IMR-90 (cell line): ENCODE measurements around the gene CTNND2. TPM values are rescaled to one million over a fixed set of nuclear protein-coding genes. Genes with fewer than 3 reads are reported as not detected.

Experiments used
- ATAC-seq: fragments of 200-7000 bp; cut with Tn5 transposase; 2 replicates; pipeline ENCODE4 v1.9.1; 2020; ENCODE audit warnings: low read depth, mild to moderate bottlenecking, moderate library complexity
- BruUV-seq: library from RNA; stranded (reverse); fragments of 400-500 nt; replicated peaks from 2 replicates; lab custom pipeline; 2021; lab: Mats Ljungman, UMichigan
- CTCF ChIA-PET: fragments of 300-600 bp; formaldehyde crosslinking; extraction: SDS; loops from one replicate; lab custom pipeline; 2021; ENCODE audit warnings: antibody characterized with exemption; lab: Yijun Ruan, JAX
- POLR2A ChIA-PET: fragments of 300-600 bp; sonication (Branson Sonifier 250); formaldehyde crosslinking; loops from one replicate; lab custom pipeline; 2022; ENCODE audit warnings: antibody characterized with exemption; ENCODE audit not compliant: unreplicated experiment; lab: Charles Lee
- DNase-seq: peaks from one replicate; pipeline ENCODE4 v3.0.0; 2013
- H2AFZ ChIP-seq: replicated peaks from 2 replicates; pipeline ENCODE3; 2013; ENCODE audit warnings: low read length, mild to moderate bottlenecking; ENCODE audit not compliant: poor library complexity
- H2AK5ac ChIP-seq: 2 replicates; pipeline ENCODE4 v1.6.1; 2013; ENCODE audit warnings: low read depth, low read length, inconsistent platforms
- H2AK9ac ChIP-seq: replicated peaks from 2 replicates; pipeline ENCODE3; 2013; ENCODE audit warnings: mild to moderate bottlenecking, low read depth, low read length, moderate library complexity; ENCODE audit not compliant: poor library complexity
- H2BK120ac ChIP-seq: 2 replicates; pipeline ENCODE4 v1.6.1; 2013; ENCODE audit warnings: low read depth, low read length, inconsistent platforms
- H2BK15ac ChIP-seq: 3 replicates; pipeline ENCODE4 v1.6.1; 2013; ENCODE audit warnings: low read depth, low read length, inconsistent platforms
- H2BK20ac ChIP-seq: 2 replicates; pipeline ENCODE4 v1.6.1; 2013; ENCODE audit warnings: low read depth, mild to moderate bottlenecking, inconsistent platforms, low read length, moderate library complexity
- H2BK5ac ChIP-seq: 2 replicates; pipeline ENCODE4 v1.6.1; 2013; ENCODE audit warnings: mild to moderate bottlenecking, low read depth, low read length, inconsistent platforms; ENCODE audit not compliant: poor library complexity, severe bottlenecking
- H3K14ac ChIP-seq: replicated peaks from 2 replicates; pipeline ENCODE4 v1.6.1; 2013; ENCODE audit warnings: low read depth, low read length, inconsistent platforms
- H3K18ac ChIP-seq: 2 replicates; pipeline ENCODE4 v1.6.1; 2013; ENCODE audit warnings: low read depth, low read length, control low read depth
- H3K23ac ChIP-seq: 2 replicates; pipeline ENCODE4 v1.6.1; 2013; ENCODE audit warnings: low read depth, low read length, inconsistent platforms
- H3K27ac ChIP-seq: 2 replicates; pipeline ENCODE4 v1.5.1; 2013; ENCODE audit warnings: mild to moderate bottlenecking, control low read depth, low read length; ENCODE audit not compliant: insufficient read depth
- H3K27me3 ChIP-seq: 2 replicates; pipeline ENCODE4 v1.6.1; 2013; ENCODE audit warnings: low read length; ENCODE audit not compliant: control insufficient read depth, insufficient read depth
- H3K36me3 ChIP-seq: 2 replicates; pipeline ENCODE4 v1.6.1; 2013; ENCODE audit warnings: low read length, mixed read lengths; ENCODE audit not compliant: control insufficient read depth, insufficient read depth
- H3K4ac ChIP-seq: 2 replicates; pipeline ENCODE4 v1.6.1; 2013; ENCODE audit warnings: low read depth, low read length, inconsistent platforms
- H3K4me1 ChIP-seq: 2 replicates; pipeline ENCODE4 v1.6.1; 2013; ENCODE audit warnings: low read length, mixed read lengths; ENCODE audit not compliant: control insufficient read depth, insufficient read depth
- H3K4me2 ChIP-seq: 2 replicates; pipeline ENCODE4 v1.6.1; 2013; ENCODE audit warnings: low read depth, mild to moderate bottlenecking, control low read depth, low read length, moderate library complexity
- H3K4me3 ChIP-seq: 2 replicates; pipeline ENCODE4 v1.5.1; 2013; ENCODE audit warnings: low read depth, mild to moderate bottlenecking, control low read depth, low read length, moderate library complexity; ENCODE audit not compliant: insufficient read depth
- H3K56ac ChIP-seq: 2 replicates; pipeline ENCODE4 v1.6.1; 2013; ENCODE audit warnings: low read length, inconsistent platforms; ENCODE audit not compliant: insufficient read depth; ENCODE audit errors: extremely low read depth
- H3K79me1 ChIP-seq, 2 experiments: 2 replicates each; pipeline ENCODE4 v1.6.1; 2013; ENCODE audit warnings: low read length in 2 of 2, inconsistent platforms in 1 of 2, low read depth in 1 of 2
- H3K9ac ChIP-seq: 2 replicates; pipeline ENCODE4 v1.6.1; 2013; ENCODE audit warnings: low read depth, low read length, control low read depth
- H3K9me1 ChIP-seq: 2 replicates; pipeline ENCODE4 v1.6.1; 2013; ENCODE audit warnings: low read length, inconsistent platforms; ENCODE audit not compliant: insufficient read depth
- H3K9me3 ChIP-seq: 2 replicates; pipeline ENCODE4 v1.6.1; 2013; ENCODE audit warnings: low read length; ENCODE audit not compliant: control insufficient read depth, insufficient read depth
- H4K20me1 ChIP-seq: 2 replicates; pipeline ENCODE4 v1.6.1; 2013; ENCODE audit warnings: low read length, inconsistent platforms; ENCODE audit not compliant: insufficient read depth
- H4K5ac ChIP-seq: 2 replicates; pipeline ENCODE4 v1.6.1; 2013; ENCODE audit warnings: mild to moderate bottlenecking, low read depth, low read length, control low read depth
- H4K8ac ChIP-seq, 2 experiments: 2 replicates each; pipeline ENCODE4 v1.6.1; 2013; ENCODE audit warnings: low read depth in 2 of 2, low read length in 2 of 2, control low read depth in 1 of 2, inconsistent platforms in 1 of 2
- H4K91ac ChIP-seq: 2 replicates; pipeline ENCODE4 v1.6.1; 2013; ENCODE audit warnings: low read depth, low read length, inconsistent platforms; ENCODE audit not compliant: insufficient read depth
- BHLHE40 ChIP-seq: fragments of 150-350 bp; IDR thresholded peaks from 2 replicates; pipeline ENCODE4 v1.6.1; 2016; ENCODE audit warnings: mild to moderate bottlenecking, low read depth, low read length
- CEBPB ChIP-seq: IDR thresholded peaks from 2 replicates; pipeline ENCODE4 v1.6.1; 2012; ENCODE audit warnings: low read depth, low read length, improper control_type of control experiment
- CHD1 ChIP-seq: IDR thresholded peaks from 2 replicates; pipeline ENCODE4 v1.6.1; 2012; ENCODE audit warnings: low read depth, low read length, improper control_type of control experiment
- CTCF ChIP-seq: conservative IDR thresholded peaks from 2 replicates; pipeline ENCODE4 v1.5.1; 2012; ENCODE audit warnings: mild to moderate bottlenecking, low read depth, low read length, improper control_type of control experiment
- ELK1 ChIP-seq: fragments of 150-350 bp; IDR thresholded peaks from 2 replicates; pipeline ENCODE4 v1.6.1; 2016; ENCODE audit warnings: low read depth, mild to moderate bottlenecking, low read length, moderate library complexity, borderline replicate concordance
- FOS ChIP-seq: fragments of 150-350 bp; IDR thresholded peaks from 2 replicates; pipeline ENCODE4 v1.6.1; 2016; ENCODE audit warnings: low read depth, low read length
- MAFK ChIP-seq: IDR thresholded peaks from 2 replicates; pipeline ENCODE4 v1.6.1; 2012; ENCODE audit warnings: low read depth, low read length, improper control_type of control experiment
- MAZ ChIP-seq: IDR thresholded peaks from 2 replicates; pipeline ENCODE4 v1.6.1; 2012; ENCODE audit warnings: low read depth, mild to moderate bottlenecking, low read length, improper control_type of control experiment, moderate library complexity, borderline replicate concordance
- MXI1 ChIP-seq: IDR thresholded peaks from 2 replicates; pipeline ENCODE4 v1.6.1; 2012; ENCODE audit warnings: low read depth, mild to moderate bottlenecking, low read length, moderate library complexity, borderline replicate concordance
- NFE2L2 ChIP-seq: fragments of 150-350 bp; IDR thresholded peaks from 2 replicates; pipeline ENCODE4 v1.6.1; 2016; ENCODE audit warnings: low read depth, mild to moderate bottlenecking, low read length
- POLR2A ChIP-seq: IDR thresholded peaks from 2 replicates; pipeline ENCODE4 v1.6.1; 2012; ENCODE audit warnings: mild to moderate bottlenecking, low read depth, low read length
- RAD21 ChIP-seq: IDR thresholded peaks from 2 replicates; pipeline ENCODE4 v1.6.1; 2012; ENCODE audit warnings: low read length, improper control_type of control experiment
- RCOR1 ChIP-seq: IDR thresholded peaks from 2 replicates; pipeline ENCODE4 v1.6.1; 2012; ENCODE audit warnings: mild to moderate bottlenecking, low read length, improper control_type of control experiment; ENCODE audit not compliant: insufficient replicate concordance
- RFX5 ChIP-seq: IDR thresholded peaks from 2 replicates; pipeline ENCODE4 v1.8.0; 2012; ENCODE audit warnings: low read depth, mild to moderate bottlenecking, low read length, moderate library complexity
- SMC3 ChIP-seq: fragments of 150-350 bp; IDR thresholded peaks from 2 replicates; pipeline ENCODE4 v1.6.1; 2016; ENCODE audit warnings: low read depth, mild to moderate bottlenecking, antibody characterized with exemption, low read length, moderate library complexity
- WGBS, 2 experiments: methylation state at CpG; one replicate each; pipeline versions ENCODE4 v1.1.5 to v1.1.7; 2013; ENCODE audit warnings: missing lambda C conversion rate in 2 of 2; ENCODE audit not compliant: insufficient read length in 1 of 2; ENCODE audit errors: extremely low coverage in 2 of 2; 5-methylcytosine and 5-hydroxymethylcytosine counted together
- dilution Hi-C: fragments of 300-500 bp; cut with HindIII; formaldehyde crosslinking; loops from one replicate; pipeline ENCODE4 v1.14.3; 2018; ENCODE audit warnings: low sequenced_read_pairs; ENCODE audit not compliant: unreplicated experiment
- in situ Hi-C: fragments of 300-500 bp; cut with MboI; formaldehyde crosslinking; loops from 3 replicates; pipeline ENCODE4 v1.14.3; 2019; ENCODE audit warnings: low sequenced_read_pairs, inconsistent platforms, mixed read lengths
- intact Hi-C: fragments of 100-400 bp; cut with micrococcal nuclease; formaldehyde crosslinking; loops from 2 replicates; pipeline ENCODE4 v1.10.0; 2022
- polyA plus RNA-seq, 3 experiments: library from polyadenylated mRNA; depleted of rRNA; stranded (reverse); fragments of >200 nt; gene quantifications; 2 replicates each; pipeline ENCODE4 v1.2.3, GENCODE V29; 2012; ENCODE audit warnings: low replicate concordance in 1 of 3
- total RNA-seq: library from RNA; depleted of rRNA; stranded (reverse); fragments of >200 nt; gene quantifications from 2 replicates; pipeline ENCODE4 v1.2.3, GENCODE V29; 2012
- TF ChIP-seq, protein P1 (sequence below): fragments of 150-350 bp; IDR thresholded peaks from 2 replicates; pipeline ENCODE4 v1.6.1; 2017; ENCODE audit warnings: mild to moderate bottlenecking, antibody characterized with exemption, low read length, low read depth

CTNND2 gene
- total and polyA plus RNA-seq, 2 of the 4 experiments (the other 2 are of a cell fraction): not detected

- BruUV-seq: no TSS peak
Measured at GRCh38 chr5:11301171-11301570, 603.1 kb downstream of the CTNND2 start.

More at GRCh38 chr5:11301171-11301570, 603.1 kb downstream of the CTNND2 start:
- no peak overlapping the region for H3K14ac ChIP-seq
- no peaks in the 10 kb centered on the region for H3K4me1 ChIP-seq
- H3K9me1 ChIP-seq: no peaks in the 10 kb centered on the region
- ATAC-seq (no peak), DNase-seq (no peak)
- no peak overlapping the region for H4K91ac ChIP-seq
- WGBS, 2 experiments: no CpG with 5 or more reads among the region's 9 CpGs
- no peaks in the 10 kb centered on the region for H3K36me3 ChIP-seq
- H2BK5ac ChIP-seq: no peak overlapping the region
- no peak overlapping the region for H4K8ac ChIP-seq
- no peak overlapping the region for H2AK9ac ChIP-seq
- no peak overlapping the region for H3K23ac ChIP-seq
- no peak overlapping the region for H3K56ac ChIP-seq
- H3K18ac ChIP-seq: no peak overlapping the region
- no peak overlapping the region for H3K9ac ChIP-seq
- no peaks in the 10 kb centered on the region for H4K20me1 ChIP-seq
- no peaks in the 10 kb centered on the region for H3K9me3 ChIP-seq
- H3K27ac ChIP-seq: no peak overlapping the region
- no peak overlapping the region for H2BK120ac ChIP-seq
- H4K5ac ChIP-seq: no peak overlapping the region
- H2BK15ac ChIP-seq: no peak overlapping the region
- no peak overlapping the region for H2AFZ ChIP-seq
- no peak overlapping the region for H2AK5ac ChIP-seq
- TF ChIP-seq ELK1 (no peak), BHLHE40 (no peak), RAD21 (no peak), RCOR1 (no peak), CHD1 (no peak), CTCF (no peak), FOS (no peak), NFE2L2 (no peak), CEBPB (no peak), MXI1 (no peak), MAZ (no peak), RFX5 (no peak), MAFK (no peak), POLR2A (no peak), SMC3 (no peak)
- TF ChIP-seq, protein P1, sequence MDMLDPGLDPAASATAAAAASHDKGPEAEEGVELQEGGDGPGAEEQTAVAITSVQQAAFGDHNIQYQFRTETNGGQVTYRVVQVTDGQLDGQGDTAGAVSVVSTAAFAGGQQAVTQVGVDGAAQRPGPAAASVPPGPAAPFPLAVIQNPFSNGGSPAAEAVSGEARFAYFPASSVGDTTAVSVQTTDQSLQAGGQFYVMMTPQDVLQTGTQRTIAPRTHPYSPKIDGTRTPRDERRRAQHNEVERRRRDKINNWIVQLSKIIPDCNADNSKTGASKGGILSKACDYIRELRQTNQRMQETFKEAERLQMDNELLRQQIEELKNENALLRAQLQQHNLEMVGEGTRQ: no peak
- no peak overlapping the region for H3K4me3 ChIP-seq
- H3K79me1 ChIP-seq: no peaks in the 10 kb centered on the region
- no peaks in the 10 kb centered on the region for H3K27me3 ChIP-seq
- no peak overlapping the region for H3K4ac ChIP-seq
- POLR2A ChIA-PET: no interaction called here
- in situ Hi-C loops (no loop called here), intact Hi-C loops (no loop called here), dilution Hi-C loops (no loop called here)
- no peak overlapping the region for H3K4me2 ChIP-seq
- CTCF ChIA-PET: no interaction called here
- H2BK20ac ChIP-seq: no peak overlapping the region
